ENCODE measurements around the gene GMPPB.
"Not testable (repeated sequence)": the region's sequence is repeated elsewhere in the genome, so short reads cannot be mapped to it uniquely, and the experiment has no call there.

The GMPPB gene

DNA sequence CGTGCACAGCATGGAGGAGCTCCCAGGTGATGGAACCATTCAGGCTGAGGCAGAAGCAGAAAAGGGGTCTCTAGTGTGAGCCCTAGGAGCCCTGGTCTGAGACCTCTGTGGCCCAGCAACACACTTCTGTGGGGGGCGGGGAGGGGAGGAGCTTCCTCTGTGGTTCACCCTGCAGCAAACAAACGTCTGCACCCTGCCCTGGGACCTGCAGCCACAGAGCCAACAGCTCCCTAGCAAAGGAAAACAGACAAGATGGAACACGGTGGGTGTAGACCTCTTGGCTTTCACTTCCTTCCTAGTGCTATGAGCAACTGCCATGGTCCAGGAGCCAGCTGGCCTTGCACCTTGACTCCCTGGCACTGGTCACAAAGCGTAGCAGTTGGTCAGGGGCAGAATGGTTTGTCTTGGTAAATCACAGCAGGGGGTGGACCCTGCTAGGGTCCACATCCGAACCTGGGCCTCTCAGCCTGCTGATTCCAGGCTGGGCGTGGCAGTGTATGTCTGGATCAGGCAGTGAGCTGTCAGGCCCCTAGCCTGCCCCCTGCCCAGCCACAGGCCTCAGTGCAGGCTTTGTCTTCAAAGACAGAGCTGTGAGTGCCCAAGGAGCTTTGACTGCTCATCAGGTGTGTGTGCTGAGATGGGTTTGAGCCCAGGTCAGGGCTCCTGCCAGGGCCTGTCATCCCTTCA, 11.0 kb downstream of the GMPPB start:
- no peak for DNase-seq

DNA sequence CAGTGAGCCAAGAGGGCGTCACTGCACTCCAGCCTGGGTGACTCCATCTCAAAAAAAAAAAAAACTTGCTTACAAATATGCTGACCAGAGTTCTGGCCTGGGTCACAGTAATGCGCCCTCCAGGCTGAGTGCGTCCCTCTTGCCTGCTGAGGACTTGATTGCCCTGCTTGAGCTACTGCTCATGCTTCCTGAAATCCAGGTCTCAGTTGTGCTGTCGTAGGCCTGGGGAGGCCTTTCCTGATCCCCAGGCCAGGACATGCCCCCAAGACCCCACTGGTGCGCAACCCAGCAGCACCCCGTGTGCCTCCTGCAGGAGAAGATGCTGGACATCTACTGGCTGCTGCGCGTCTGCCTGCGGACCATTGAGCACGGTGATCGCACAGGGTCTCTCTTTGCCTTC, 11.6 kb downstream of the GMPPB start:
- no peak for DNase-seq

DNA sequence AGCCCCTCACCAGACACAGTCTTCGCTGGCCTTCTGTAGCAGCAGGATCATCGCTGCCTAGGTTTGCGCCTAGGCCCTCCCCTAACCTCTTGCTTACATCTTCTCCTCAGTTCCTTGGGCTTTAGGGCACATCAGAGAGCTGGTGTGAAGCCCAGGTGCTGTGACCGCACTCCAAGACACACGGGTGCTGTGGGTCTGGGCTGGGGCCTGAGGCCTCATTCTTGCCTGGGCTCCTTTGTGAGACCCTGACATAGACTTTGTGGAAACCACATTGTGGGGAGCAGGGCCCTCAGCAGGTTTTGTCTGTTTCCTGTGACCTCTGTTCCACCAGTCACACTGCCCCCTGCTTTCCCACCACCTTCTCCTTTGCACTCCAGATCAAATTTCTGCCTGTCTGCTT, 12.3 kb downstream of the GMPPB start:
- DNase-seq = no peak

DNA sequence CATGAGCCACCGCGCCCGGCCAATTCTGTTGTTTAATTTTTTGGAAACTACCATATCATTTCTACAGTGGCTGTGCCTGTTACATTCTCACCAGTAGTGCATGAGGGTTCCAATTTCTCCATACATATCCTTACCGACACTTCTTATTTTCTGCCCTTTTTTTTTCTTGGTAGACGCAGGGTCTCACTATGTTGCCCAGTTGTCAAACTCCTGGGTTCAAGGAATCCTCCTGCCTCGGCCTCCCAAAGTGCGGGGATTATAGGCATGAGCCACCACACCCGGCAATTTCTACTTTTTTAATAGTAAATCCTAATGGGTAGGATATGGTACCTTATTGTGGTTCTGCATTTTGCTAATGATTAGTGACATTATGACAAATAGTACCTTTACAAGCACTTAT, 13.9 kb downstream of the GMPPB start:
- no peak for DNase-seq

DNA sequence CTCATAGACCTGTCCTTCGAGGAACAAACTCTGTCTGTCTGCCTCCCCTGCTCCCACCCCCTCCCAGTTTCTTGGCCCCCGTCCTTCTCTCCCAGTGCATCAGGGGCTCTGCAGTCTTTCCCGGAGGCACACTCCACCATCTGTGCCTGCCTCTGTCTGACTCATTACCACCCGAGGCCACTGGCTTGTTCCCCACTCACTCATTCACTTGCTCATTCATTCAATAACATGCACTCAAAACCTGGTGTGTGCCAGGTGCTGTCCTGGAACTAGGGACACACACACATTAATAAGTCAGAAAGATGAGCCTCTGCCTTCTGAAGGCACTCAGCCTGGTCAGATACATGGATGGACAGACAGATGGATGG, 16.7 kb downstream of the GMPPB start:
- DNase-seq = no peak

DNA sequence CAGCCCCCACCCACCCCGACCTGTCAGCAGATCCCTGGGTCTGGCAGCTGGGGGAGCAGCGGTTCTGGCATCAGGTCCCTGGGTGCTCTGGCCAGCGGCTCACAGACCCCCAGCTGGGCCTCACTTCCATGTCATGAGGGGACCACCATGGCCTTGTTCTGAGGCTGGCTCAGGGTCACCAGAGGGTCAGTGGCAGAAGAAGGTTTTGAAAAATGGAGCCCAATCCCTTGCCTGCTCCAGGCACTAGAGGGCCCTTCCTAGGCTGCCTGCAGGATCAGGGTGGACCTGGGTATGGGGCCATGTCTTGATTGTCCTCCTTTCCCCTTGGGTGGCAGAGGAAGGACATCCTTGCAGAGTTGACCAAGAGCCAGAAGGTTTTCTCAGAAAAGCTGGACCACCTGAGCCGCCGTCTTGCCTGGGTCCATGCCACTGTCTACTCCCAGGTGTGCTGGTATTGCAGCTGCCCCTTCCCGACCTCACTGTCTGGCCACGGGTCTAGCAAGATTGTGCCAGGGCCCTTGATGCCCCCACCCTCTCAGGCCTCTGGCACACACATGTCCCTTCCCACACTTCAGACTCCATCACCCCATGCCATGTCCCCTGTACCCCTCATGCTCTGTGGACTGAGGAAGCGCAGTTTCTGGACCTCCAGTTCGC, 17.2 kb downstream of the GMPPB start:
- no peak for DNase-seq

DNA sequence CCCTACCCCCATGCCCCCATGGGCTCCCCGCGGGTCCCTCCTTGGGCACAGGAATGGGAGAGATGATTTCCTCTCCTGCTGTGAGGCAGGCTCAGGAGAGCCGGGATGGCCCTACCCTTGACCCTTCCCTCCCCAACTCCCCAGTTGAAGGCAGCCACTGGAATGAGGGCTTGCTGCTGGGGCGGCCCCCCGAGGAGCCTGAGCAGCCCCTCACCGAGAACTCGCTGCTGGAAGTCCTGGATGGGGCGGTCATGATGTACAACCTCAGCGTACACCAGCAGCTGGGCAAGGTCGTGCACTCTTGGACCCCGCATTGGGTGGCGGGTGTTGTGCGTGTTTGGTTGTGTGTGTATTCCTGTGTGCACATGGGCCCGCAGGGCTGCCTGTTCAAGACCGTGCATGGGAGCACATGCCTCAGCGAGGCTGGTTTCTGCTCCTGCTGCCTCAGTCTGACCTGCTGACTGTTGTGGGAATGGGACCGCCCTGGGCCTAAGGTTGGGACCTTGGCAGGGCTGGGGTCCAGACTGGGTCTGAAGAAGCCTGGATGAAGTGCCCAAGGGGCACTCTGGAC, 18.3 kb downstream of the GMPPB start:
- DNase-seq = no peak

DNA sequence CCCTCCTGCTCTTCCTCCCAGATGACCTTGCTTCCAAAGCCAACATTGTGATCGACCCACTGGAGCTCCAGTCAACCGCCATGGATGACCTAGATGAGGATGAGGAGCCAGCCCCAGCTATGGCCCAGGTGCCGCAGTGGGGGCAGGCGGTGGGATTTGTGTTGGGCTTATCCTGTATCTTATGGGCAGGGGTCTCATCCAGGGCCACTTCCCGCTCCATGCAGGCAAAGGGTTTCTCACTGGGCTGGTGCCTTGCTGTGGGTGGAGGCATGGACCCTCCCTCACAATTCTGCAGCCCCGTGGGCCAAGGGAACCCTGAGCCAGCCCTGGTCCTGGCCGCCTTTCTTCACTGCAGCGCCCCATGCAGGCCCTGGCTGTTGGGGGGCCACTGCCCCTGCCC, 19.1 kb downstream of the GMPPB start:
- DNase-seq = no peak

DNA sequence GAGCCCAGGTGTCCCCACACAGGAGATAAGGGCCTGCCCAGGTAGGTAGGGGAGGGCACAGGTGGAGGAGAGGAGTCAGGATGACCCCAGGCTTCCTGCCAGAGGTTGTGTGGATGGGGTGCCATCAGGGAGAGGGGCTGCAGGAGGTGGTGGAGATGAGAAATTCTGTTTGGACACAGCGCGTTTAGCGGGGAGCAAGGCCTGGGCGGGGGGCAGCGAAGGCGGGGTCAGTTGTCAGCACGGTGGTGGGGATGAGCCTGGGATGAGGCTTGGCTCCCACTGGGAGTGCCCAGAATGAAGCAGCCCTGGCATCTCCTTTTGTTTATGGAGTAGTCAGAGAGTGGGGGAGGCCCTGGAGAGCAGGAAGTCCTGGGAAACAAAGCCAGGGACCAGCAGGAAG, 19.8 kb downstream of the GMPPB start:
- no peak for DNase-seq

DNA sequence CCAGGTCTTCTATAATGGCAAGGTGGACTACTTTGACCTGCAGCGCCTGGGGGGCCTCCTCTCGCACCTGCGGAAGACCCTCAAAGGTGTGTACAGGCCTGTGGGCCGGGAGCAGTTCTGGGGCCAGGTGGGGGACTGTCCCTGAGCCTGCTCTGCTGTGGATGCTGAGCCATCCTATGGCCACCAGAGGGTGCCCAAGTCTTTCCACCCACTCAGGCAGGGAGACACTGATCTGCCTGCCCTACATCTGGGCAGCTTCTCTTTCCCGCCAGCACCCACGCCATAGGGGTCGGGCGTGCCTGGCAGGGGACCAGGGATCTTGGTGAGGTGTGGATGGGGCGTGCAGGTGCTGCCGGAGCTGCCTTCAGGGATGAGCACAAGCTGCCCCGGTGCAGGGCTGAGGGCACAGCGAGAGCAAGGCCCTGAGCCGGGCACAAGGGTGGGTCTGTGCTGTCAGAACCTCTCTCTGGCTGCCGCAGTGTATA, 20.3 kb downstream of the GMPPB start:
- DNase-seq = no peak

DNA sequence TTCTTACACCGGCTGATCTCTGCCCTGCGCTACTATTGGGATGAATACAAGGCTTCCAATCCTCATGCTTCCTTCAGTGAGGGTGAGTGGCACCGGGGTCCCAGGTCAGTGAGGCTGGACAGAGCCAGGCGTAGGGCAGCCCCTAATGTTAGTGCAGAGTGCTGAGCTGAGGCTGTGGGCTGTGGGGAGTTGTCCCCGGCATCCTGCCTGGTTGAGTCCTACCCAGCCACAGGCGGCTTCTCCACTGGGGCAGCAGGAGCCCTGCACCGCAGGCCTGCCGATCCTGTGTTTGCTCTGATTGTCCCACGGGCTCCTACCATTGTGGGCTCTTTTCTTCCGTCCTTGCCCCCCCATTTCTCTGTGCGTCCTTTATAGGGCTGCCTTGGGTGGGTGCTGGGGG, 21.1 kb downstream of the GMPPB start:
- no peak for DNase-seq

DNA sequence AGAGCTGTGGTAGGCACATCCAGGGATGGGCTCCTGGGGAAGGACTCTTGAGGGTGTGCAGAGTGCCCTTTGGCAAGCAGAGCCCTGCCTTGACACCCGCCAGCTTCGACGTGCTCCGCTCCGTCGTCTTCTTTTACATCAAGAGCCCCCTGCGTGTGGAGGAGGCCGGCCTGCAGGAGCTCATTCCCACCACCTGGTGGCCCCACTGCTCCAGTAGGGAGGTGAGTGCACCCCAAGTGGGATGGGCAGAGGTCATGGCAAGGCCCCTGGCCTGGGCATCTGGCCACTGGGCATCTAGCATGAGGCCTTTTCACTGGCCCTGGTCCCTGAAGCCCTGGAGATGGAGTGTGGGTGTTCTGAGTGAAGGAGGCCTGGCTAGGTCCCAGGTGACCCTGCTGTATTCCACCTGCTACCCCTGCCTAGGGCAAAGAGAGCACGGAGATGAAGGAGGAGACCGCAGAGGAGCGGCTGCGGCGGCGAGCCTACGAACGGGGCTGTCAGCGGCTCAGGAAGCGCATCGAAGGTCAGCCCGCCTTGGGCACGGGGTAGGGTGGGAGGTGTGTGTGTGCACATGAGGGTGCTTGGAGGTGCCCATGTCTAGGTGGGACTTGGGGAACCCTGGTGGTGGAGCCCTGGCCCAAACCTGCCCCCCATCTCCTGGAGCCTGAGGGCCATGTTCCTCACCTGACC, 22.2 kb downstream of the GMPPB start:
- DNase-seq = no peak

DNA sequence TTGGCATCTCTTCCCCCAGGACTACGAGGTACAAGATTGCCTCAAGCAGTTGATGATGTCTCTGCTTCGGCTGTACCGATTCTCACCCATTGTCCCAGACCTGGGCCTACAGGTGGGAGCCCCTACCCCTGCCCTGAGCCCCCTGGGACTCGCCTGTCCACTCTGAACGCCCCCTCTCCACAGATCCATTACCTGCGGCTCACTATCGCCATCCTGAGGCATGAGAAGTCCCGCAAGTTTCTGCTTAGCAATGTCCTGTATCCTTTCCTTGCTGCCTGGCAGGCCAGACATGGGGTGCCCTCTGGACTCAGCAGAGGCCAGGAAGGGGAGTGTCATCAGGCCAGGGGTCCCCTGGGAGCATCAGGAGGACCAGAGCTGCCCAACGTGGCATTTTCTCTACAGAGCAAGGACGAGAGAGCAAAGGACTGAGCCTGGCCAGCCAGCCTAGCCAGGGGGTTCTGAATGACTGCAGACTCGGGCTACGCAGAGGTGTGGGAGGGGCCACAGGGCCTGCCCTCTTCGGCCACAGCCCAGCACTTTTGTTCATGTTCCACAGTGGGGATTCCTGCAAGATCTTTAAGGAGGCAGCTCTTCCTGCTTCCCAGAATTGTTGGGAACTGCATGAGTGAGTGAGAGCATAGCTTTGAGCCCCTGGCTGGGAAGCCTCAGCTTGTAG, 23.2 kb downstream of the GMPPB start:
- no peak for DNase-seq

DNA sequence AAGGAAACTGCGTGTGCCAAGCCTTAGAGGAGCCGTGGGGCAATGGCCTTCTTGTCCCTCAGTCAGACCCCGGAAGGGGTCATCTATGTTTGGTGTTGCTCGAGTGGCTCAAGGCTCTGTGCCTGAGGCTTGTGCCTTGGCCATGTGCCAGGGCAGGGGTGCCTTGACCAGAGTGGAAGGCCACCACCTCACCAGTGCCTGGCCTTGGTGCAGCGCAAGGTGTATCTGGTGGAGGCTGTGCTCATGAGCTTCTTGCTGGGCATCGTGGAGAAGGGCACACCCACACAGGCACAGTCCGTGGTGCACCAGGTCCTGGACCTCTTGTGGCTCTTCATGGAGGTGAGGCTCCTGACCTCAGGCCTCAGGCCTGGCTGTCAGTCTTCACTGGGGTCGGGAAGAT, 23.7 kb downstream of the GMPPB start:
- DNase-seq = no peak

DNA sequence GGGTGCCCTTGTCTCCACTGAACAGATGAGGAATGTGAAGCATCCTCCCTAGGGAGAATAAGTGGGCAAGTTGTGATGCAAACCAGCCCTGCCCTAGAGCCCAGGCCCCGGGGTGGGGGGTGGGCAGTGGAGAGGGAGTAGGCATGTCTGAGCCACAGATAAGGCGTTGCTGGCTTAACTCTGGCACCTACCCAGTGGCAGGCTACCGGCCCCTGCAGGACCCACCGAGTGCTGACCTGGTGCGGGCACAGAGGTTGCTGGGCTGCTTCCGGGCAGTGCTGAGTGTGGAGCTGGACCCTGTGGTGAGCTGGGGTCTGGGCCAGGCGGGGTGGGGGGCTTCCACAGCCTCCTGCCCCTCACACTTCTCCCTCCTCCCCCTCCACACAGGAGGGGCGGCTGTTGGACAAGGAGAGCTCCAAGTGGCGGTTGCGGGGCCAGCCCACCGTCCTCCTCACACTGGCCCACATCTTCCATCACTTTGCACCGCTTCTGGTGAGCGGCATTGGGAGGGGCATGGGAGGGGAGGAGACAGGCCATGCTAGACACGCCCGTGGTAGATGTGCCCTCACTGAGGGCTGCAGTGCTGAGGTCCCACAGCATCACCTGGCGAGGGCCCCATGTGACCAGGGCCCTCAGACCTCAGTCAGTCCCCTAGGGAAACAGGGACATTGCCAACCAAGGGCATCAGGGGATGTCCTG, 24.3 kb downstream of the GMPPB start:
- DNase-seq = no peak

DNA sequence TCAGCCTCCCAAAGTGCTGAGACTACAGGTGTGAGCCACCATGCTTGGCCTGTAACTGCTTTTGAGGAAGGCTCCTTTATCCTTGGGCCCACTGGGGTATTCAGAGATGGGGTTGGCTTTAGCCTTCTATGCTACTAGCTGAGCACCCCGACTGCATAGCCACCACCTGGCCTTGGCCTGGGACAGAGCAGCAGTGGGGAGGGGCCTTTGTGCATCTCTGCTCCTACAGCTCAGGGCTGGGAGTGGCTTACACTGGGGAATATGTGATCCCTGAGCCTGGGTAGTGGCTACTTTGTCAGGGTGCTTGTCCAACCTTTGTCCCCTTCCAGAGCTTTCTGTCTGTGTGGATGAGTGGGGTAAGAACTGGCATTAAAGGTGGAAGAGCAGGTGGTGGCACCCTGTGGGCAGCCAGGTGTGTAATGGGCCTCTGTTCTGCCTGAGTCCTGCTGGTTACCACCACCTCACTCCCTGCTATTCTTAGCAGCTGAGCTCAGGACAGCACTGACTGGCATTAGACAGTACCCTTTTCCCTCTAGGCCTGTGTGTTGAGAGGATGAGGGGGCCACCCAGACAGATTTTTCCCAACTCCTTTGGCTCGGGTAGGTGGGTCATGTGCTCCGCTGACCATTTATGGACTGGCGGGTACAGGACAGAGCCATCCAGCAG, 28.3 kb downstream of the GMPPB start:
- not testable (repeated sequence) for DNase-seq

DNA sequence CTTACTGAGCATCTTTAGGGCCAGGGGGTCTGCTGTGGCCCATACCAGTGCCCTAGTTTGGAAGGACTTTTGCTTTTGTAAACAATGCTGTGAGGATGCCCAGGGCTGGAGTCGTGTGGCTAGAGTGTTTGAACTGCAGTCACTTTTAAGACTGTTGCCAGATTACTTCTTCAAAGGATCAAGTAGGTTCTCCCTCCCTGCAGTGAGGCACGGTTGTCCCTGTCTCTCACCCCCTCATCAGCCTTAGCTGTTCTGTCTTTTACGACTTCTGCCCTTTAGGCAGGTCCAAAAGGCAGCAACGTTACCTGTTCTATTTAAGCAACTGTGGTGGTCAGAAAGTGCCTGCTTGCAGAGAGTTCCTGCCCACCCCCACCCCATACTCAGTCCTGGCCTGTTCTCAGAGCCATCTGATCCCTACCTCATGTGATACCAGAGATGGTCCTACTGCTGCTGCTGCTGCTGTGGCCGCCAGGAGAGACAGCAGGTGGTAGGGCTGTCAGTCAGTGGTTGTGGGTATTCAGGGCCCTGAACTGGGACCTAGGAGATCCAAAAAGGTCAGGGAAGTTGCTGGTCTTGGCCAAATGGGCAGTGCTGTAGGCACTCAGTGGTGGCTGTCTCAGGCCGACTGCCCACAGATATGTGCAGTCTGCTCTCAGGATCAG, 29.2 kb downstream of the GMPPB start:
- DNase-seq = not testable (repeated sequence)

DNA sequence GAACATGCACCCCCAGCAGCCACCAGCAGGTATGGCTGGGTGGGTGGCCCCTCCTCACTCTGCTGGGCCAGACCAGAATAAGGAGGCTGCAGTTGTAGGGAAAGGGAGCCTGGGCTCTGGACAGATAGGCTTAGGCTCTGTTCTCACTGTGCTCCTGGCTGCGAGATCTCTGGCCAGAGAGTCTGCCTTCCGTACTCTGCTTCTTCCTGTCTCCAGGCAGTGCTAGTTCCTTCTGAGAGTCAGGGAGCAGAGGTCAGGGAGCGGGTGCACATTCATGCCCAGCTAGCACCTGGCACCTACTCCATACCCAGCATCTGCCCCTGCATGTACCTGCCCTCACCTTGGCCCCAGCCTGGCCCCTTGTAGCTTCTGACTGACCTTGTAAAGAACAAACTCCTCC, 32.3 kb downstream of the GMPPB start:
- not testable (repeated sequence) for DNase-seq

DNA sequence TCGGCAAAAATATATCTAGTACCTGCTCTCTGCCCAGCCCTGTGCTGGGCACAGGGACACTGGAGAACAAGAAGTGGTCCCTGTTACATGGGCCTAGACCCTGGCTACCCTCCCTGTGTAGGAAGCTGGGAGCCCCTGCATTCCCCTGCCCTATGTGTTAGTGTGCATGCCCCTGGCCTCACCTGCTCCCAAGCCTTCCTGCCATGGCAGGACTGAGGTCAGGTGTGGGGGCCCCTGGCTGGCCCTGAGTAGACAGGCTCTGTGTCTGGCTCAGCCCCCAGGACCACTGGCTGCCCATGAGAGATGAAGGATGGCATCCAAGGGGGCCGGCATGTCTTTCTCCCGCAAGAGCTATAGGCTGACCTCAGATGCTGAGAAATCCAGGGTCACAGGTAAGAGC, 32.9 kb downstream of the GMPPB start:
- DNase-seq = not testable (repeated sequence)

DNA sequence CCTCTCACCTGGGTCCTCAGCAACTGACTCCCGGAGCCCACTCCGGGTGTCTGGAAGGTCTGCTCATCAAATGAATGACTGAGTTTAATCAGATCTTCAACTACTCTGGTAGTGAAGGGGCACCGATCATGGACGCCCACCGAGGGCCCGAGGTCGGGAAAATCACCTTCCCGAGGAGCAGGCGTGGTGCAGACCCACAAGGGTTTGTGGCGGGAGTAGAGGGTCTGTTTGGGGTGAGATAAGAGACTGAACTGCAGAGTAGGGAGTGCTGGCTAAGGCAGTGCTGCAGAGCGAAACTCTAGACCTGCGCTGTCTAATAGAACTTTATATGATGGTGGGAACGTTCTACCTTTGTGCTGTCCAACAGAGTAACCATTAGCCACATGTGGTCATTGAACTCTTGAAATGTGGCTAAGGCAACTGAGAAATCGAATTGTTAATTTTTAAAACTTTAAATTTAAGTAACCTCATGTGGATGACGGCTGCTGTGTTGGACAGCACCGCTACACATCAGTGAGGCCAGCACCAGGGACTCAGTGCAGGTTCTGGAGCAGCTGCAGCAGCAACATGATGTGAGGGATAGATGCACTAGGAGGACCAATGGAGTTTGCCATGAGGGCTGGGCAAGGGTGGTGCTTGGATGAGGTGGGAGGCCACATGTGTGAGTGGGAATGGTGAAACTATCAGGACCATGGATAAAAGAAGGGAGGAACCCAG, 33.7 kb downstream of the GMPPB start:
- DNase-seq = not testable (repeated sequence)

Measured in SHP77 treated with DMSO at 0.1 percent for 48 hours (cell line).